ENCODE results near the gene GPR32. TPM values are rescaled to one million over a fixed set of nuclear protein-coding genes. Genes with fewer than 3 reads are reported as not detected.

The GPR32 gene
- total and polyA plus RNA-seq, 2 donors (not counting 1 experiment from before 2014, with no cell fraction given), result not detected

DNA sequence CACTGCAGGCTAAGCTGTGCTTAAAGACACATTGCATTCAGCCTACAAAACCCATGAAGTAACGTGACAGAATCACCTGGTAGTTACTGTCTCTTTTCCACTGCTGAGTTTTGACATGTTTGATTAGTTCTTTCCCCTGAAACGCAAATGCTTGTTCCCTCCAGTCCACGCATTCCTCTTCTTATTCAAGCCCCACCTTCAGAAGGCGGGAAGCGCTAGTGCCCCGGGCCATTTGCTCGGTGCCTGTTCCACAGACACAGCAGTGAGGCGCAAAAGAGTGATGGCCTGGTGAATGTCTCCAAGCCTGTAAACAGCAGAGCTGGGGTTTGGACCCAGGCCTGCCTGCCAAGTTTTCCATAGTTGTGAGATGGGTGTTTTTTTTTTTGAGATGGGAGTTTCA lies 30.8 kb downstream of the GPR32 start:
- H3K27me3 ChIP-seq (replicated peaks in 1 of 4; ENCODE audit: control extremely low read depth in 1 of 4, control insufficient read depth in 3 of 4, insufficient read depth in 4 of 4, low read length in 3 of 4), result no peaks in the 10 kb centered on the region
- no peak overlapping the region for H3K9ac ChIP-seq (ENCODE audit: low read length)
- POLR2A ChIA-PET, result interaction anchor here (0.7 kb wide), 1 partner anchor 472 kb away, joined by 4 read pairs; the partner anchor contains the start of gene KCNC3
- intact Hi-C loops (cut with micrococcal nuclease), result loop anchor here (10.0 kb wide), 1 partner anchor 876 kb away; the partner anchor contains the start of genes ATF5 and NUP62
- H3K79me2 ChIP-seq (ENCODE audit: control insufficient read depth, insufficient read depth, low read length), result peaks cover 50% of the 10 kb centered on the region
- H3K27ac ChIP-seq (ENCODE audit: low read length in 2 of 2), result no peak overlapping the region
- Mint-ChIP-seq H3K27me3 (no peaks in the 10 kb centered on the region), H3K27ac (no peak overlapping the region), H3K4me3 (peak overlapping the region; percentile 43), H3K9me3 (ENCODE audit: insufficient read depth) (no peaks in the 10 kb centered on the region), H3K4me1 (peaks cover 38% of the 10 kb centered on the region)
- no peak overlapping the region for H3K4me3 ChIP-seq (ENCODE audit: control extremely low read depth in 1 of 5, extremely low read depth in 1 of 5, insufficient read depth in 1 of 5, low read depth in 2 of 5, low read length in 4 of 5)
- H2AFZ ChIP-seq (ENCODE audit: insufficient read depth, low read depth, low read length, poor library complexity, severe bottlenecking), result no peak overlapping the region
- no peak for ATAC-seq (ENCODE audit: low read depth)
- H3K9me3 ChIP-seq (ENCODE audit: control extremely low read depth in 1 of 3, control insufficient read depth in 2 of 3, insufficient read depth in 1 of 3, low read length in 2 of 3), result no peaks in the 10 kb centered on the region
- no peak for TF ChIP-seq CTCF (IDR thresholded peaks at IDR 0.05)
- no peak for TF ChIP-seq EZH2 (IDR thresholded peaks at IDR 0.05; ENCODE audit: borderline replicate concordance, insufficient read depth, low read depth, low read length, poor library complexity, severe bottlenecking)
- peaks cover 7% of the 10 kb centered on the region for H4K20me1 ChIP-seq (ENCODE audit: control insufficient read depth, insufficient read depth, low read length, poor library complexity, severe bottlenecking)
- CTCF ChIA-PET, result interaction anchor here (1.3 kb wide), 2 partner anchors 17 to 121 kb away, joined by 4 read pairs; no protein-coding TSS in a partner anchor
- peaks cover 0 to 40% of the 10 kb centered on the region in 2 experiments for H3K36me3 ChIP-seq (replicated peaks in 1 of 2; ENCODE audit: control extremely low read depth in 1 of 2, control insufficient read depth in 1 of 2, extremely low read depth in 1 of 2, insufficient read depth in 2 of 2, low read length in 1 of 2)
- 100% methylated on average over 8 of the region's 8 CpGs for WGBS (ENCODE audit: insufficient coverage)
- DNase-seq, result no peak
- H3K4me1 ChIP-seq (ENCODE audit: control insufficient read depth in 2 of 2, insufficient read depth in 2 of 2, low read length in 2 of 2), result peaks cover 18 to 24% of the 10 kb centered on the region in 2 donors
- no peak overlapping the region for H3K4me2 ChIP-seq (replicated peaks; ENCODE audit: low read depth, low read length, poor library complexity, severe bottlenecking)

DNA sequence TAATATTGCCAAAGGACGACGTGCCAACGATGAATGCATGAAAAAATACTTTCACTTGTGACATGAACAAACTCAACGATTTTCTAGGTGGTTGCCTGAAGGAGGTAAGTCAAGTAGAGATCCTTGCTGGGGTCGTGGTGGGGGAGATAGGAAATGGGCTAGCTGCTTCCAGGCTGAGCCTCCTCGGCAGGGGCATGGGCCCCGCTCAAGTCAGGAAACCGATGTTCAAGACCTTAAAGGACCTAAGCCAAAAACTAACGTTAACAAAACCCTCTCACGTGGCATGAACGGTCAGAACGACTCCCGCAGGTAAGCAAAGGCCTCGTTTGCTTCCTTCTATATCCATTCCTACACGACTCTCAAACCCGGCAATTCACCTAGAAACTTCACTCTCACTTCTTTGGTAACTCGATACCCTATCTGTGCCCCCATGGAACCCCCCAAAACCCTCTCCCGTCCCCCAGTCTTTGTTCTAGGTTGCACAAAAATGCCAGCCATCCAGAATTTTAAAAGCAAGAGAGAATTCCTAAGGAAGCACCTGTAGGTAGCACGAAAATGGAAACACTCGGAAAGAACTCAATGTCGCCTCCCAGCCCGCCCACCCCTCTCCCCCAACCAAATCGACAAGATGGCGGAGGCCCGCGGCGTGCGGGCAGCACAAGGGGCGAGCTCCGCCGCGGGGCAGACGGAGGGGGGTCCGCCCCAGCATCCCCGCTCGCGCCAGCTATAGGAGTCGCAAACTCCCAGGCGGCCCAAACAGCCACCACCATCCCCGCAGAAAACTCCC lies 33.6 kb downstream of the GPR32 start:
- Histone ChIP-seq H3K9ac (ENCODE audit: low read length) (peak overlapping the region; percentile 89), H4K20me1 (ENCODE audit: control insufficient read depth, insufficient read depth, low read length, poor library complexity, severe bottlenecking) (no peaks in the 10 kb centered on the region), H3K4me2 (replicated peaks; ENCODE audit: low read depth, low read length, poor library complexity, severe bottlenecking) (peak overlapping the region; percentile 87), H3K4me1 (ENCODE audit: control insufficient read depth in 2 of 2, insufficient read depth in 2 of 2, low read length in 2 of 2) (peaks cover 18 to 24% of the 10 kb centered on the region in 2 donors), H3K27ac (ENCODE audit: low read length in 2 of 2) (peak overlapping the region; percentile 99), H3K36me3 (replicated peaks in 1 of 2; ENCODE audit: control extremely low read depth in 1 of 2, control insufficient read depth in 1 of 2, extremely low read depth in 1 of 2, insufficient read depth in 2 of 2, low read length in 1 of 2) (peaks cover 0 to 20% of the 10 kb centered on the region in 2 experiments), H2AFZ (ENCODE audit: insufficient read depth, low read depth, low read length, poor library complexity, severe bottlenecking) (peak overlapping the region; percentile 82), H3K27me3 (replicated peaks in 1 of 4; ENCODE audit: control extremely low read depth in 1 of 4, control insufficient read depth in 3 of 4, insufficient read depth in 4 of 4, low read length in 3 of 4) (no peaks in the 10 kb centered on the region), H3K9me3 (ENCODE audit: control extremely low read depth in 1 of 3, control insufficient read depth in 2 of 3, insufficient read depth in 1 of 3, low read length in 2 of 3) (no peaks in the 10 kb centered on the region), H3K4me3 (ENCODE audit: control extremely low read depth in 1 of 5, extremely low read depth in 1 of 5, insufficient read depth in 1 of 5, low read depth in 2 of 5, low read length in 4 of 5) (peak overlapping the region; percentile 80 to 98 (median 88)), H3K79me2 (ENCODE audit: control insufficient read depth, insufficient read depth, low read length) (peaks cover 42% of the 10 kb centered on the region)
- intact Hi-C loops (cut with micrococcal nuclease), result loop anchor here (1.0 to 10.0 kb wide), 6 partner anchors 31 to 879 kb away; partner anchors contain the start of genes ATF5, JOSD2, NR1H2 and NUP62
- no peak for TF ChIP-seq CTCF (IDR thresholded peaks at IDR 0.05)
- no peak for TF ChIP-seq EZH2 (IDR thresholded peaks at IDR 0.05; ENCODE audit: borderline replicate concordance, insufficient read depth, low read depth, low read length, poor library complexity, severe bottlenecking)
- Mint-ChIP-seq H3K27me3 (no peaks in the 10 kb centered on the region), H3K4me3 (peak overlapping the region; percentile 94), H3K27ac (peak overlapping the region; percentile 100), H3K4me1 (peaks cover 39% of the 10 kb centered on the region), H3K9me3 (ENCODE audit: insufficient read depth) (no peaks in the 10 kb centered on the region)
- POLR2A ChIA-PET, result interaction anchor here (0.6 to 1.6 kb wide), 5 partner anchors 12 to 118 kb away, joined by 3 to 11 read pairs (median 3); no protein-coding TSS in a partner anchor
- CTCF ChIA-PET, result no interaction called here
- under 1% methylated on average over 39 of the region's 40 CpGs for WGBS (ENCODE audit: insufficient coverage)
- ATAC-seq (ENCODE audit: low read depth), result no peak
- peak; percentile 49 for DNase-seq
